Right atrium auricular region (tissue), 2 donors: Measurements from ENCODE around the gene HLF. TPM values are rescaled to one million over a fixed set of nuclear protein-coding genes. Genes with fewer than 3 reads are reported as not detected.
A peak's percentile ranks its signal among the peaks of the same experiment; 100 is the strongest.

Experiments
- DNase-seq: peaks from one replicate; pipeline ENCODE4 v3.0.0-alpha.2; 2019; ENCODE audit warnings: low spot score
- H3K27ac ChIP-seq, 2 donors: fragments of 200-600 bp; sonication (generic); 1 replicate in 1 of 2; 2 replicates in 1 of 2; pipeline ENCODE4 v1.5.1; 2016 to 2019
- H3K27me3 ChIP-seq, 2 donors: fragments of 200-600 bp; sonication (generic); one replicate each; pipeline versions ENCODE4 v1.5.1 to v1.6.0; 2017 to 2019
- H3K36me3 ChIP-seq: fragments of 200-600 bp; sonication (generic); one replicate; pipeline ENCODE4 v1.5.1; 2016
- H3K4me1 ChIP-seq, 2 donors: fragments of 200-600 bp; sonication (generic); one replicate each; pipeline versions ENCODE4 v1.5.1 to v1.6.0; 2017 to 2019
- H3K4me3 ChIP-seq, 2 donors: fragments of 200-600 bp; sonication (generic); 1 replicate in 1 of 2; 2 replicates in 1 of 2; pipeline ENCODE4 v1.5.1; 2017 to 2019; ENCODE audit warnings: mild to moderate bottlenecking in 1 of 2, moderate library complexity in 1 of 2
- H3K9me3 ChIP-seq, 2 donors: fragments of 200-600 bp; sonication (generic); one replicate each; pipeline ENCODE4 v1.5.1; 2019
- total RNA-seq, 2 donors: library from RNA; depleted of rRNA; stranded (reverse); fragments of >200 nt; gene quantifications; one replicate each; pipeline ENCODE4 v1.1.0, GENCODE V29; 2016
- TF ChIP-seq, protein P1 (sequence below), 2 donors: fragments of 200-600 bp; sonication (generic); IDR thresholded peaks; one replicate each; pipeline ENCODE4 v1.5.1; 2019; ENCODE audit warnings: antibody characterized with exemption in 2 of 2

The HLF gene, protein sequence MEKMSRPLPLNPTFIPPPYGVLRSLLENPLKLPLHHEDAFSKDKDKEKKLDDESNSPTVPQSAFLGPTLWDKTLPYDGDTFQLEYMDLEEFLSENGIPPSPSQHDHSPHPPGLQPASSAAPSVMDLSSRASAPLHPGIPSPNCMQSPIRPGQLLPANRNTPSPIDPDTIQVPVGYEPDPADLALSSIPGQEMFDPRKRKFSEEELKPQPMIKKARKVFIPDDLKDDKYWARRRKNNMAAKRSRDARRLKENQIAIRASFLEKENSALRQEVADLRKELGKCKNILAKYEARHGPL
- 10 to 100 TPM; 36.9 to 38.4 TPM for total RNA-seq

DNA sequence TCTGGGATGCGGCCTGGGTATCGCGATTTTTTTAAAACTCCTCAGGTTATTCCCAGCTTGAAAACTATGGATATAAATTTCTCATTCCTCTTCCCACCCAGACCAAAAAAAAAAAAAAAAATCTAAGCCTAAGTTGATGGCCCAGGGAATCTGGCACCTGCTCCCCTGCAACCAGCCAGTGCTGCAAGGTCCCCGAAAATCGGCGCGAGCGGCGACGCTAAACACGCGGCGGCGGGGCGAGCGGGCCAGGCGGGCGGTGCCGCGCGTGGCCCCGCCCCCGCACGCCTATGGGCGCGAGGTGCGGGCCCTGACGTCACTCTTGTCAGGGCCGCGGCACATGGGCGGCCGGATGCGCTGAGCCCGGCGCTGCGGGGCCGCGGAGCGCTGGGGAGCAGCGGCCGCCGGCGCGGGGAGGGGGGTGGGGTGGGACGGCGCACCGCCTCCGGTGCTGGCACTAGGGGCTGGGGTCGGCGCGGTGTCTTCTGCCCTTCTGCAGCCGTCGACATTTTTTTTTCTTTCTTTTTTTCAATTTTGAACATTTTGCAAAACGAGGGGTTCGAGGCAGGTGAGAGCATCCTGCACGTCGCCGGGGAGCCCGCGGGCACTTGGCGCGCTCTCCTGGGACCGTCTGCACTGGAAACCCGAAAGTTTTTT, at the start of gene HLF:
Gene HLF, plus strand, starts transcription at position 316 of the 654 bp plus-strand sequence. CDS start 525 bp downstream, outside the sequence.
- Histone ChIP-seq H3K27me3 (no peaks in the 10 kb centered on the region), H3K4me1 (peaks cover 0 to 46% of the 10 kb centered on the region in 2 donors), H3K4me3 (peak within 1 kb of the TSS; percentile 55 to 73), H3K36me3 (no peaks in the 10 kb centered on the region), H3K9me3 (no peaks in the 10 kb centered on the region), H3K27ac (peak within 1 kb of the TSS; percentile 93 to 95)
- DNase-seq = peak; percentile 87
- TF ChIP-seq, protein P1, sequence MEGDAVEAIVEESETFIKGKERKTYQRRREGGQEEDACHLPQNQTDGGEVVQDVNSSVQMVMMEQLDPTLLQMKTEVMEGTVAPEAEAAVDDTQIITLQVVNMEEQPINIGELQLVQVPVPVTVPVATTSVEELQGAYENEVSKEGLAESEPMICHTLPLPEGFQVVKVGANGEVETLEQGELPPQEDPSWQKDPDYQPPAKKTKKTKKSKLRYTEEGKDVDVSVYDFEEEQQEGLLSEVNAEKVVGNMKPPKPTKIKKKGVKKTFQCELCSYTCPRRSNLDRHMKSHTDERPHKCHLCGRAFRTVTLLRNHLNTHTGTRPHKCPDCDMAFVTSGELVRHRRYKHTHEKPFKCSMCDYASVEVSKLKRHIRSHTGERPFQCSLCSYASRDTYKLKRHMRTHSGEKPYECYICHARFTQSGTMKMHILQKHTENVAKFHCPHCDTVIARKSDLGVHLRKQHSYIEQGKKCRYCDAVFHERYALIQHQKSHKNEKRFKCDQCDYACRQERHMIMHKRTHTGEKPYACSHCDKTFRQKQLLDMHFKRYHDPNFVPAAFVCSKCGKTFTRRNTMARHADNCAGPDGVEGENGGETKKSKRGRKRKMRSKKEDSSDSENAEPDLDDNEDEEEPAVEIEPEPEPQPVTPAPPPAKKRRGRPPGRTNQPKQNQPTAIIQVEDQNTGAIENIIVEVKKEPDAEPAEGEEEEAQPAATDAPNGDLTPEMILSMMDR (IDR thresholded peaks at IDR 0.05) = no peak

DNA sequence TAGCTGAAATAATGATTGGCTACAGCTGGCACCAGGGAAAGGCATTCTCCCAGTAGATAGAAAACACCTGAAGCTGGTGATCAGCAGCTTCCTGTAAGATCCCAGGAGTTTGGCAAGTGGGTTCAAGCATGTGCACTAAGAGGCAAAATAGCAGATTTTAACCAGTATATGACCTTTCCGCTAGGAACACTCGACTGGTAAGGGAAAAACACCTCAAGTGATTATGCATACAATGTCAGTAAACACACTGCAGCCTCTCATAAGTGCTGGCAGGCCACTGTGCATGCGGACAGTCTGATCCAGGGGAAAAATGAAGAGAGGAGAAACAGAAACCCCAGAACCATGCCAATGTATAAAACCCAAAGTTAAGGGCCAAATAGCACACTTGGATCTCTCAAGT, 49.0 kb upstream of the HLF start:
- TF ChIP-seq, protein P1 (IDR thresholded peaks at IDR 0.05) = no peak
- Histone ChIP-seq H3K36me3 (no peaks in the 10 kb centered on the region), H3K4me3 (no peak overlapping the region), H3K4me1 (no peaks in the 10 kb centered on the region), H3K27me3 (no peaks in the 10 kb centered on the region), H3K9me3 (no peaks in the 10 kb centered on the region), H3K27ac (no peak overlapping the region)
- DNase-seq = no peak

DNA sequence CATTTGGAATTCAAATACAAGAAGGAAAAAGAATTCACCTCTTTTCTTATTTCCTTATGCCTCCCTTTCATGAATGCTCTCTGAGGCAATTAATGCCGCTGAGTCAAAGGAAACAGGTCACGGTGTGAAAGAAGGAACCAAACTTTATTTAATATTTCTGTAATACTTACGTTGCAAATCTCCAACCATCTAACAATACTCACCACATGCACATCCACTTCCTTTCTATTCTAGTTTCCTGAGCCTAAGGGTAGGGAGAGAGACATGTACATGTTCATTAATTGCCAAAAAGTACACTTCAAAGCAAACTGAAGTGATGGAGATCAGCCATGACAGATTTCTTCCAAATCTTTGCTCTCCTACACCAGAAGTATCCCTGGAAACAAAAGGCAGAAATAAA, 47.9 kb upstream of the HLF start:
- H3K27ac ChIP-seq = no peak overlapping the region
- no peak for DNase-seq
- H3K4me3 ChIP-seq = no peak overlapping the region
- H3K4me1 ChIP-seq = no peaks in the 10 kb centered on the region
- TF ChIP-seq, protein P1 (IDR thresholded peaks at IDR 0.05) = no peak
- no peaks in the 10 kb centered on the region for H3K36me3 ChIP-seq
- no peaks in the 10 kb centered on the region for H3K27me3 ChIP-seq
- no peaks in the 10 kb centered on the region for H3K9me3 ChIP-seq

DNA sequence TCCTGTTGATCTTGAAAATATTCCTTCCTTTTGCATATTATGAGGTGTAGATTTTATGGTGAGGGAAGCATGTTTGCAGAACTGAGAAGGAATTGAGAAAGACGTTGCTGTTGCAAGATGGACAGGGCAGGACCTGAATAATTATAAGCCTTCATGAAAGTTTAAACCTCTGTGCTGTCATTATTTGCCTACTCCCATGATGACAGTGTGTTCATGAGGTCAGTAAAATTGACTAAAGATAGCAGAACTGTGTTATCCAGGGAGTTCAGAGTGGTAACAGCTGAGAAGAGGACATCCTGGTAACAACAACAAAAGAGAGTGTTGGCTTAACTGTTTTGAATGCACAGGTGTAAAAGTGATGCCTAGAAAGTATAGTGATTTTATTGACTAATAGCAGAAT, 45.3 kb upstream of the HLF start:
- Histone ChIP-seq H3K4me3 (no peak overlapping the region), H3K27me3 (no peaks in the 10 kb centered on the region), H3K9me3 (no peaks in the 10 kb centered on the region), H3K36me3 (no peaks in the 10 kb centered on the region), H3K4me1 (no peaks in the 10 kb centered on the region), H3K27ac (no peak overlapping the region)
- DNase-seq = no peak
- TF ChIP-seq, protein P1 (IDR thresholded peaks at IDR 0.05) = no peak

DNA sequence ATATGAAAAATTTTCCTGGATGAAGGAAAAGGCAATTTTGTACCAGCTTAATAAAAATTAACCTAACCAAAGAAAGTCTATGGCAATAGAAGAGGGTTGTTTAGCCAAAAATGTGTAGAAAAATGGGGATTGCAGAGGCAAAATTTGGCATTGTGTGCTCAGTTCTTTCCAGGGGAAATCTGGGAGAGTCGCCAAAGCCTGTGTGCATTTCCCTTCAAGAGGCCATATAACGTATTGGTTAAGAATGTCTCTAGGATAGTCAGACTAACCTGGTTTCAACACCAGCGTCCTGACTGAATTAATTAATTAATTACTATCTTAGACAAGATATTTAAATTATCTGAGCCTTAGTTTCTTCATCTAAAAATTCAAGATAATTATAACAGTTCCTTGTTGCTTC, 44.8 kb upstream of the HLF start:
- H3K4me1 ChIP-seq = no peaks in the 10 kb centered on the region
- H3K4me3 ChIP-seq = no peak overlapping the region
- H3K9me3 ChIP-seq = no peaks in the 10 kb centered on the region
- TF ChIP-seq, protein P1 (IDR thresholded peaks at IDR 0.05) = no peak
- DNase-seq = no peak
- no peak overlapping the region for H3K27ac ChIP-seq
- H3K27me3 ChIP-seq = no peaks in the 10 kb centered on the region
- H3K36me3 ChIP-seq = no peaks in the 10 kb centered on the region
